CD4-positive, CD25-positive, alpha-beta regulatory T cell (primary cell): Measurements from ENCODE around the gene COPA. TPM values are rescaled to one million over a fixed set of nuclear protein-coding genes. Genes with fewer than 3 reads are reported as not detected.

Experiments used
- ATAC-seq, 2 donors: fragments of 150-1000 bp; cut with Tn5 transposase; one replicate each; pipeline ENCODE4 v1.10.0; 2021; ENCODE audit warnings: low read depth in 2 of 2, moderate number of reproducible peaks in 2 of 2, moderate library complexity in 1 of 2
- DNase-seq, 3 donors: peaks; one replicate each; pipeline versions ENCODE4 v3.0.0 to v3.0.0-alpha.2; 2012 to 2022; ENCODE audit warnings: mixed read lengths in 1 of 3
- H3K27ac ChIP-seq: one replicate; pipeline ENCODE4 v1.7.0; 2013; ENCODE audit warnings: mild to moderate bottlenecking, low read length; ENCODE audit not compliant: insufficient read depth, poor library complexity, severe bottlenecking
- H3K27me3 ChIP-seq: one replicate; pipeline ENCODE4 v1.7.0; 2013; ENCODE audit warnings: low read length; ENCODE audit not compliant: control insufficient read depth, insufficient read depth
- H3K36me3 ChIP-seq: one replicate; pipeline ENCODE4 v1.7.0; 2013; ENCODE audit warnings: mild to moderate bottlenecking, low read length, moderate library complexity; ENCODE audit not compliant: control insufficient read depth, insufficient read depth
- H3K4me1 ChIP-seq: 2 replicates; pipeline ENCODE4 v1.7.0; 2013; ENCODE audit warnings: mild to moderate bottlenecking, low read length; ENCODE audit not compliant: insufficient read depth, control insufficient read depth, poor library complexity, severe bottlenecking
- H3K4me3 ChIP-seq: one replicate; pipeline ENCODE4 v1.7.0; 2013; ENCODE audit warnings: low read depth, mild to moderate bottlenecking, low read length, moderate library complexity
- H3K9me3 ChIP-seq, 2 experiments: 1 replicate in 1 of 2; 2 replicates in 1 of 2; pipeline ENCODE4 v1.7.0; 2013; ENCODE audit warnings: low read length in 2 of 2, mild to moderate bottlenecking in 1 of 2, moderate library complexity in 1 of 2; ENCODE audit not compliant: control insufficient read depth in 2 of 2
- H3K27ac Mint-ChIP-seq, 3 donors: one replicate each; pipeline ENCODE4 v1.8.0; 2020 to 2022; ENCODE audit warnings: mild to moderate bottlenecking in 3 of 3, mixed read lengths in 3 of 3, moderate library complexity in 2 of 3
- H3K27me3 Mint-ChIP-seq: one replicate; pipeline ENCODE4 v1.8.0; 2022; ENCODE audit warnings: mild to moderate bottlenecking, mixed read lengths
- H3K36me3 Mint-ChIP-seq: one replicate; pipeline ENCODE4 v1.8.0; 2020; ENCODE audit warnings: mixed read lengths
- H3K4me1 Mint-ChIP-seq, 4 donors: one replicate each; pipeline ENCODE4 v1.8.0; 2020 to 2022; ENCODE audit warnings: mixed read lengths in 4 of 4, mild to moderate bottlenecking in 1 of 4
- H3K4me3 Mint-ChIP-seq, 4 donors: one replicate each; pipeline ENCODE4 v1.8.0; 2020 to 2022; ENCODE audit warnings: mild to moderate bottlenecking in 4 of 4, mixed read lengths in 4 of 4, moderate library complexity in 3 of 4
- H3K9me3 Mint-ChIP-seq, 7 donors: one replicate each; pipeline ENCODE4 v1.8.0; 2020 to 2022; ENCODE audit warnings: mixed read lengths in 7 of 7, mild to moderate bottlenecking in 3 of 7, moderate library complexity in 2 of 7
- polyA plus RNA-seq, 4 donors: library from polyadenylated mRNA; unstranded; fragments of 300-500 nt; fragmentation: Illumina TruSeq; gene quantifications; one replicate each; pipeline ENCODE4 v1.2.3, GENCODE V29; 2021
- total RNA-seq: library from RNA; stranded (reverse); gene quantifications from one replicate; pipeline ENCODE4 v1.2.3, GENCODE V29; 2022

The COPA gene
- total and polyA plus RNA-seq, 5 donors from 2014 or later, result 121 to 150 (median 140) TPM

GRCh38 chr1:160367516-160367900 lies 24.5 kb upstream of the COPA start:
- H3K9me3 Mint-ChIP-seq, result peaks cover 0 to 1% (median 0%) of the 10 kb centered on the region in 7 donors
- H3K4me3 Mint-ChIP-seq, result no peak overlapping the region
- H3K36me3 Mint-ChIP-seq, result no peaks in the 10 kb centered on the region
- H3K27me3 ChIP-seq, result no peaks in the 10 kb centered on the region
- no peaks in the 10 kb centered on the region for H3K27me3 Mint-ChIP-seq
- no peak overlapping the region for H3K4me3 ChIP-seq
- H3K4me1 ChIP-seq, result no peaks in the 10 kb centered on the region
- ATAC-seq (no peak), DNase-seq (no peak)
- H3K9me3 ChIP-seq, result no peaks in the 10 kb centered on the region
- no peaks in the 10 kb centered on the region for H3K36me3 ChIP-seq
- H3K27ac Mint-ChIP-seq, result peak overlapping the region in 1 of 3 donors; percentile 51
- H3K4me1 Mint-ChIP-seq, result peaks cover 0 to 2% (median 0%) of the 10 kb centered on the region in 4 donors
- H3K27ac ChIP-seq, result no peak overlapping the region

- Mint-ChIP-seq H3K27me3 (no peaks in the 10 kb centered on the region), H3K36me3 (no peaks in the 10 kb centered on the region), H3K9me3 (peaks cover 0 to 1% (median 0%) of the 10 kb centered on the region in 7 donors), H3K4me3 (no peak within 1 kb of the TSS), H3K4me1 (peaks cover 0 to 2% (median 0%) of the 10 kb centered on the region in 4 donors), H3K27ac (peak within 1 kb of the TSS in 2 of 3 donors; percentile 30 to 51)
- H3K27me3 ChIP-seq, result no peaks in the 10 kb centered on the region
- H3K36me3 ChIP-seq, result no peaks in the 10 kb centered on the region
- H3K4me1 ChIP-seq, result no peaks in the 10 kb centered on the region
- H3K4me3 ChIP-seq, result no peak within 1 kb of the TSS
- no peaks in the 10 kb centered on the region for H3K9me3 ChIP-seq
- H3K27ac ChIP-seq, result no peak within 1 kb of the TSS
- no peak for DNase-seq
- no peak for ATAC-seq
Observed at GRCh38 chr1:160366731-160367515, 23.9 kb upstream of the COPA start, which contains the start of gene NHLH1. TSS of gene NHLH1 (plus strand) at chr1:160367071. CDS start at chr1:160370732, 3,661 bp downstream.

DNA sequence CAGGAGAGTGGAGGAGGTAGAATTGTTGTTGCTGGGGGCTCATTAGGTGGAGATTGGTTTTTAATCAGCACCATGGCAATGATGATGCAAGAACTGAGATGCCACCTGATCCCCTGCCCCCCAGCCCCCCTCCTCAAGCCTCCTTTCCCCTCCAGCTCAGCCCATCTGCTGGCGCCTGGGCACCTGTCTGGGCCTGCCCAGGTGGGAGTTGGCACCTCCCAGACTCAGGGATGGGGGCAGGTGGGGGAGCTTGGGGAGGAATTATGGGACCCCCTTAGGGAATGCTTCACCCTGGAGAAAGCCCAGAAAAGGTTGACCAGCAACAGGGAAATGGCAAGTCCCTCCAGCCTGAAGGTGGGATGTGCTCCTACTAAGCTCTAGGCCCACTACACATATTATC lies 22.3 kb upstream of the COPA start:
- H3K36me3 ChIP-seq, result peaks cover 5% of the 10 kb centered on the region

DNA sequence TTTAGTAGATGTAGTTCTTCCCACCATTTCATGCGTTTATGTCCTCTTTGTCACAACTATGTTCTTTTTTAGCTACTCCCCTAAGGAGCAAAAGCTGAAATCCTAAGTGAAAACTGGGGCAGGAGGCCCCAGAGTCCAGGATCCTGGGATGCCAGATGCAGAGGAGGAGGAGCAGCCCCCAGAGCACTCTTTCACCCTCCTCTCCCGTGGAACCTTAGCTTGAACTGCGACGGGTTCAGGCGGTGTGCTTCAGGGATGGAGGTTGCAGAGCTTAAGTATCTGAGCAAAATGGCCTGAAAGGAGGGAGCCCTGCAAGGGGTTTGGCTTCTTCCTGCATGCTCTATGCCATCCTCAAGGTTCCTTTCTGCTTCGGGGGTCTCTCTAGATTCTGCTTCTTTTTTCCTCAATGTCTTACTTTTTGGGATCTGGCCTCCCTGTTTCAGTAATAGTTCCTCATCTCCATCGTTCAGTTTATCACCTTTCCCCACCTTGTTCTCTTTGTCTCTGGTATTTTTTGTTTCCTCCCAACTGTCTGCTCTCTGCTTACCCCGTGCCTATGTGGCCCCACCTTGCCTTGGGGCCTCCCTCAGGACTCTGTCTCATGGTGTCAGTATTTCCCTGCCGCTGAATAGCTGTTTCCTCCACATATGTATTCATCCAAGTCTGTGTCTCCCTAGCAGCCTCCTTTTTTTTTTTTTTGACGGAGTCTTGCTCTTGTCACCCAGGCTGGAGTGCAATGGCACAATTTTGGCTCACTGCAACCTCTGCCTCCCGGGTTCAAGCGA lies 21.1 kb upstream of the COPA start:
- peaks cover 0 to 2% (median 0%) of the 10 kb centered on the region in 4 donors for H3K4me1 Mint-ChIP-seq
- H3K36me3 Mint-ChIP-seq, result peaks cover 9% of the 10 kb centered on the region
- H3K9me3 Mint-ChIP-seq, result peaks cover 0 to 1% (median 0%) of the 10 kb centered on the region in 7 donors
- Histone ChIP-seq H3K4me1 (no peaks in the 10 kb centered on the region), H3K9me3 (no peaks in the 10 kb centered on the region), H3K4me3 (no peak overlapping the region), H3K36me3 (peaks cover 14% of the 10 kb centered on the region), H3K27ac (no peak overlapping the region), H3K27me3 (no peaks in the 10 kb centered on the region)
- no peak for DNase-seq
- H3K27ac Mint-ChIP-seq, result peak overlapping the region in 2 of 3 donors; percentile 63 to 92
- ATAC-seq, result no peak
- no peaks in the 10 kb centered on the region for H3K27me3 Mint-ChIP-seq
- H3K4me3 Mint-ChIP-seq, result no peak overlapping the region

More for the DNA sequence above, 22.3 kb upstream of the COPA start:
- Histone ChIP-seq H3K27ac (no peak overlapping the region), H3K27me3 (no peaks in the 10 kb centered on the region), H3K4me1 (no peaks in the 10 kb centered on the region), H3K9me3 (no peaks in the 10 kb centered on the region), H3K4me3 (no peak overlapping the region)
- H3K36me3 Mint-ChIP-seq, result peaks cover 9% of the 10 kb centered on the region
- no peak overlapping the region for H3K4me3 Mint-ChIP-seq
- peaks cover 0 to 2% (median 0%) of the 10 kb centered on the region in 4 donors for H3K4me1 Mint-ChIP-seq
- no peak for DNase-seq
- H3K27me3 Mint-ChIP-seq, result no peaks in the 10 kb centered on the region
- H3K27ac Mint-ChIP-seq, result no peak overlapping the region
- peaks cover 0 to 1% (median 0%) of the 10 kb centered on the region in 7 donors for H3K9me3 Mint-ChIP-seq
- no peak for ATAC-seq

DNA sequence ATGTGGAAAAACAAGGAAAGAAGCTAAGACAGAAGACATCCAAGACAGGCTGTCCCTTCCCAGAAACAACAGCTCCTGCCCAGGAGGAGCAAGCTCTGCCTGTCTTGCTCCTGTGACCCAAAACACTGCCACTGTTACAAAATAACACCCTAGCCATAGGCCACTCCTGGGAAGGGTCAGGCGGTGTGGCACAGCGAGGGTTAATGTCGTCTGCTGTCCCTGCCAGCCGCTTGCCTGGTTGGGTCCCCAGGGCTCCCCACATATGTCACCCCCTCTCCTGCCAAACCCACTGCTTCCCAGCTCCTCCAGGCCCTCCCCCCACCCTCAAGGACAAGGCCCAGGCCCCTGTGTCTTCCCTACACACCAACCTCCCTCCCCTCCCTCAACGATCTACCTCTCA lies 20.0 kb upstream of the COPA start:
- H3K36me3 ChIP-seq, result peaks cover 23% of the 10 kb centered on the region
- H3K4me1 ChIP-seq, result no peaks in the 10 kb centered on the region
- no peak overlapping the region for H3K4me3 ChIP-seq
- H3K4me3 Mint-ChIP-seq, result no peak overlapping the region
- no peak overlapping the region for H3K27ac ChIP-seq
- H3K27me3 ChIP-seq, result no peaks in the 10 kb centered on the region
- H3K4me1 Mint-ChIP-seq, result peaks cover 0 to 3% (median 1%) of the 10 kb centered on the region in 4 donors
- no peaks in the 10 kb centered on the region for H3K9me3 Mint-ChIP-seq
- DNase-seq, result no peak
- ATAC-seq, result no peak
- peaks cover 17% of the 10 kb centered on the region for H3K36me3 Mint-ChIP-seq
- H3K9me3 ChIP-seq, result no peaks in the 10 kb centered on the region
- peak overlapping the region in 2 of 3 donors; percentile 58 to 92 for H3K27ac Mint-ChIP-seq
- H3K27me3 Mint-ChIP-seq, result no peaks in the 10 kb centered on the region

GRCh38 chr1:160362168-160362957 lies 19.3 kb upstream of the COPA start:
- H3K27ac Mint-ChIP-seq, result peak overlapping the region in 2 of 3 donors; percentile 12 to 54
- Histone ChIP-seq H3K4me3 (no peak overlapping the region), H3K27me3 (no peaks in the 10 kb centered on the region), H3K36me3 (peaks cover 29% of the 10 kb centered on the region), H3K4me1 (no peaks in the 10 kb centered on the region), H3K27ac (no peak overlapping the region), H3K9me3 (no peaks in the 10 kb centered on the region)
- no peaks in the 10 kb centered on the region for H3K27me3 Mint-ChIP-seq
- ATAC-seq (no peak), DNase-seq (no peak)
- H3K4me1 Mint-ChIP-seq, result peaks cover 0 to 4% (median 1%) of the 10 kb centered on the region in 4 donors
- no peak overlapping the region for H3K4me3 Mint-ChIP-seq
- peaks cover 22% of the 10 kb centered on the region for H3K36me3 Mint-ChIP-seq
- no peaks in the 10 kb centered on the region for H3K9me3 Mint-ChIP-seq

DNA sequence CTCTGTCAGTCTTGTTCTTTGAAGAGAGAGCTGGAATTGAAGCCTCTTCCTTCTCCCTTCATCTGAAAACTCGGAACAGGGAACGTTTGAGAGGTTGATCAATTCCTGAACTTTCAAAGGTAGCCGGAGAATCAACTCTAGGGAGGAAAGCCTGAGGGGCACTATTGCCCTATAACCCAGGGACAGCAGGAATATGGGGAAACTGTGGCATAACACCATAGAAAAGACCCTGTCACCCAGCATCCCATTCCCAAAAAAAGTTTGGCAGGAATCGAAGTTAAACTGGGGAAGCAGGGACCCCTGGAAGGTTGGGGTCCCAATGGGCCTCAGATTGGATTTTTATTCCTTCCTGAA lies 18.7 kb upstream of the COPA start:
- H3K4me1 ChIP-seq, result no peaks in the 10 kb centered on the region
- H3K27me3 ChIP-seq, result no peaks in the 10 kb centered on the region
- Mint-ChIP-seq H3K36me3 (peaks cover 27% of the 10 kb centered on the region), H3K9me3 (no peaks in the 10 kb centered on the region), H3K4me1 (peaks cover 0 to 4% (median 1%) of the 10 kb centered on the region in 4 donors), H3K4me3 (no peak overlapping the region), H3K27ac (peak overlapping the region in 1 of 3 donors; percentile 12), H3K27me3 (no peaks in the 10 kb centered on the region)
- ATAC-seq (no peak), DNase-seq (no peak)
- no peak overlapping the region for H3K27ac ChIP-seq
- no peaks in the 10 kb centered on the region for H3K9me3 ChIP-seq
- no peak overlapping the region for H3K4me3 ChIP-seq
- peaks cover 35% of the 10 kb centered on the region for H3K36me3 ChIP-seq
